Body of pancreas (tissue), 4 donors: Measurements from ENCODE around the gene RALB.

Experiments used
- CTCF ChIP-seq, 7 experiments: fragments of 450-650 bp in 4 of 7; fragments of 200-600 bp in 3 of 7; sonication (generic) in 3 of 7; IDR thresholded peaks; one replicate each; pipeline ENCODE4 v1.5.1; 2016 to 2019; ENCODE audit warnings: antibody characterized with exemption in 7 of 7
- POLR2A ChIP-seq, 3 donors: fragments of 450-650 bp; IDR thresholded peaks; one replicate each; pipeline ENCODE4 v1.6.1; 2016; ENCODE audit warnings: antibody characterized with exemption in 3 of 3, mild to moderate bottlenecking in 2 of 3

GRCh38 chr2:120227111-120227991 lies 25.3 kb upstream of the RALB start:
- TF ChIP-seq CTCF (IDR thresholded peaks at IDR 0.05) (no peak), POLR2A (IDR thresholded peaks at IDR 0.05) (no peak)
